HL-60/S4 treated with retinoic acid at 250 ng/mL for 4 days and 3 days (cell line): ENCODE results near the gene HDGFL2.

ENCODE experiments used
- in situ Hi-C: fragments of 300-500 bp; cut with MboI; formaldehyde crosslinking; loops from 2 replicates; pipeline ENCODE4 v1.7.0; 2022; ENCODE audit warnings: low sequenced_read_pairs

Gene HDGFL2

DNA sequence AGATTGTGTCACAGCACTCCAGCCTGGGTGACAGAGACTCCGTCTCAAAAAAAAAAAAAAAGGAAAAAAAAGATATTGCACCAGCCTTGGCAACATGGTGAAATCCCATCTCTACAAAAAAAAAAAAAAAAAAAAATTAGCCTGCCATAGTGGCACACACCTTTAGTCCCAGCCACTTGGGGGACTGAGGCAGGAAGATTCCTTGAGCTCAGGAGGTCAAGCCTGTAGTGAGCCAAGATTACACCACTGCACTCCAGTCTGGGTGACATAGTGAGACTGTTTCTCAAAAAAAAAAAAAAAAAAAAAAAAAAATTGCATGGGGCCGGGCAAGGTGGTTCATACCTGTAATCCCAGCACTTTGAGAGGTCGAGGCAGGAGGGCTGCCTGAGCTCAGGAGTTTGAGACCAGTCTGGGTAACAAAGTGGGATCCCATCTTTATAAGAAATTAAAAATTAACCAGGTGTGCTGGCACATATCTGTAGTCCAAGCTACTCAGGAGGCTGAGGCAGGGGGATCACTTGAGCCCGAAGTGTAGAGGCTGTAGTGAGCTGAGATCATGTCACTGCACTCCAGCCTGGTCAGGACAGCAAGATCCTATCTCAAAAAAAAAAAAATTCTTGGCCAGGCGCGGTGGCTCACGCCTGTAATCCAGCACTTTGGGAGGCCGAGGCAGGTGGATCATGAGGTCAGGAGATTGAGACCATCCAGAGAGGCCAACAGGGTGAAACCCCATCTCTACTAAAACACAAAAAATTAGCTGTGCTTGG lies 7.1 kb upstream of the HDGFL2 start:
- in situ Hi-C loops = no loop called here

DNA sequence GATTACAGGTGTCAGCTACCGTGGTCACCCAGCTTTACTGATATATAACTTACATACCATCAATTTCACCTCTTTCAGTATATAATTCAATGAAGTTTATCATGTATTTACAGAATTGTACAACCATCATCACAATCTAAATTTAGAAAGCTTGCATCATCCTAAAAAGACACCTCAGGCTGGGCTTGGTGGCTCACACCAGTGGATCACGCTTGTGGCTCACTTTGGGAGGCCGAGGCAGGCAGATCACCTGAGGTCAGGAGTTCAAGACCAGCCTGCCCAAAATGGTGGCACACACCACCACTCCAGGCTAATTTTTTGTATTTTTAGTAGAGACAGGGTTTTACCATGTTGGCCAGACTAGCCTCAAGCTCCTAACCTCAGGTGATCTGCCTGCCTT lies 4.3 kb upstream of the HDGFL2 start:
- in situ Hi-C loops = no loop called here

DNA sequence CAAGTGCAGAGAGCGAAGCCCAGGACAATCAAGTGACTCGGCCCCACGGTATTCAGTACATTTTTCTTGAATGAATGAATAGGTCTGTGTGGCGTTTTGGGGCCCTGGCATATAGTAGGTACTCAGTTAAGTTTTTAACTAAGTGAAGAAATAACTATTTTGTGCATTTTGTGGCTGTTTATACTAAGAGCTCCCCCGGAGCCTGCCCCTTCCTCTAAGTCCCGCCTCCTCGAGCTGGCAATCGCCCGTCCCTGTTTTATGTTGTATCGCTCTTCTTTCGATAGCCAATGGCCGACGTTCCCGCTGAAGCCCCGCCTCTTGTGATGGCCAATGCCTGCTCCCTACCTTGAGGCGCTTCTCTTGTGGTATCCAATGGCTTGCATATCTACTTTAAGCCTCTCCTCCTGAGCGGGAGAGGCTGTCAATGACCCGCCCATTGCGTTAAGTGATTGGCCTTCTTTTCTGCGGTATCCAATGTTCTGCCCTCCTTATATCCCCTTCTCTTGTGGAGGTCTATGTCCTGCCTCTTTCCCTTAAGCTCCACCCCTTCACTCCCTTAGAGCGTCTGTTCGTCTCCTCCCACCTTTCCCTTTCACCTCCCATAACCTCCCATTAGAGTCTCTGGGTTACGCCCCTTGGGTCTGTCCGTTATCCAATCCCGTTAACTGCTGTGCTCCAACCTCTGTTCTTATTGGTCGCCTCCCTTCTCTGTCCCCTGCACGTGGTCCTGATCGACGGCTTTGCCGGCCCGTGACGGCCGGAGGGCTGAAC lies 509 bp upstream of the HDGFL2 start:
- in situ Hi-C loops = no loop called here

DNA sequence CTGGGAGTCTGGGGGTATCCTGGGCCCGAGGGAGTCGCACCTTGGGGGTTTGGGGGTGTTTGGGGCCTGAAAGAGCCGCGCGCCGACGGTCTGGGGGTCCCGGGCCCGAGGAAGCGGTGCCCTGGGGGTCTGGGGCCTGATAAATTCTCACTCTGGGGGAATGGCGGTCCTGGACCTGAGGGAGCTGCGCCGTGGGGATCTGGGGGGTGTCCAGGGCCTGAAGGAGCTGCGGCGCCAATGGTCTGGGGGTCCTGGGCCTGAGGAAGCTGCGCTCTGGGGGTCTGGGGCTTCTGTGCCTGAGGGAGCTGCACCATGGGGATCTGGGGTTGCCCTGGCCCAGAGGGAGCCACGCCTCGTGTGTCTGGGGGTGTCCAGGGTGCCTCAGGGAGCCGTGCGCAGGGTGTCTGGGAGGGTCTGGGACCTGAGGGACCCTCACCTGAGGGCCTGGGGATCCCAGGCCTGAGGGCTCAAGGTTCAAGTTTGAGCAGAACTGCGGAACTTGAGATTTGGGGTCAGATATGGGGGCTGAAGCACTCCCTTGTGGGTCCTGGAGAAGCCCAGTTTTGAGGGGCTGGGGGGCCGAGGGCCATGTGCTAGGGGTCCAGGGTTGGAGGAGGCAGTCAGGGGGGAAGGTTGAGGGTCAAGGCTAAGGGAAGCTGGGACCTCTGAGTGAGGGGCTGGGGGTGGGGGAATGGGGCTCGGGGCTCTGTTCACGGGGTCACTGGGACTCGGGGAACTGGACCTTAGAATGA lies 1.1 kb downstream of the HDGFL2 start:
- in situ Hi-C loops = no loop called here

DNA sequence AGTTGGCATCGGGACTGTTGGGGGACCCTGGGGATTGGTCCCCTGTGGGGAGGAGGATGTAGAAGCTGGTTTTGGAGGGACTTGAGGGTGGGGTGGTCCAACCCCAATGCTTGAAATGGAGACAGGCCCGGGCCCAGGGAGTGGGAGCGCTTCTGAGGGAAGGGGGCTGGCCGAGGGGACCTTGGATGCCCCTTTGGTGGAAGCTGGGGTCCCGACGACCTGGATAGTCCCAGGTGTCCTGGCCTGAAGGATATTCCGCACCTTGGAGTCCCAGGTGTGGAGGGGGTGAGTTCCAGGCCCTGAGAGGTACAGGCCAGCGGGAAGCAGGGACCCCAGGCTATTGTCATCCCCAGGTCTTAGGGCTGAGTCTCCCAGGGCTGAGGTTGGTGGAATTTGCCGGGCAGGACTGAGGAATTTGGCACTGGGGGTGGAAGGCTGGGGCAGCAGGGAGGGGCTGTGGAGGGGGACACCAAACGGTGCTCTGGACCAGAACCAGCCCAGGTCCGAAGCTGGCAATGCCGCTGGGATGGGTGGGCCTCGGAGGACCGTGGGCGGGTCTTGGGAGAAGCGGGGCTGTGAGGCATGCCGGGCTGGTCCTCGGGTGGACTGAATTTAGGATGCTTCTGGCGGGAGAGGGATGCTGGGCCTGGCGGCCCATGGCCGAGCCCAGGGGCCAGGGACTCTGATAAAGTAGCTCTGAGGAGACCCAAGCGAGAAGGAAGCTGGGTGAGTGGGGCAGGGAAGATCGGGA lies 1.8 kb downstream of the HDGFL2 start:
- in situ Hi-C loops = no loop called here

DNA sequence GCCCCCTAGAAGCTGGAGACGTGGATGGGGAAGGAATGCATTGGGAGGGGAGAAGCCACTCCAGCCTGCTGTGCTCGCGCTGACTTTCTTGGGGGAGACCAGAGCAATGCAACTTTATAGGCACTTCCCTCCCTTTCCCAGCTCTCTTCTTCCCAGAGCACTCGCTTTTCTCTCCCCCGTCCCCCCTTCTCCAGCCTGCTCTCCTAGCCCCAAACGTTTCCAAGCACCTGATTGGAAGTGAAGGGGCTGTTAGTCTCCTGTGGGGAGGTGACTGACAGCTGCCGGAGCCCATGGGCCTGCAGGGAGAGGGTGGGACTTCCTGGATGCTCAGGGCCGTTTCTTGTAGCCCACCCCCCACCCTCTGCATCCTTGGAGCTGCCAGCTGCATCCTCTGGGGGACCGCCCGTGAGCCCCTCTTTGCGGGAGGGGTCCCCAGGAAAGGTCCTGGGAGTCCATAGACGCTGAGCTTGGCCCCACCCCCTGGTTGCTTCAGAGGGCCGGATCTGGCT lies 2.5 kb downstream of the HDGFL2 start:
- in situ Hi-C loops = no loop called here

DNA sequence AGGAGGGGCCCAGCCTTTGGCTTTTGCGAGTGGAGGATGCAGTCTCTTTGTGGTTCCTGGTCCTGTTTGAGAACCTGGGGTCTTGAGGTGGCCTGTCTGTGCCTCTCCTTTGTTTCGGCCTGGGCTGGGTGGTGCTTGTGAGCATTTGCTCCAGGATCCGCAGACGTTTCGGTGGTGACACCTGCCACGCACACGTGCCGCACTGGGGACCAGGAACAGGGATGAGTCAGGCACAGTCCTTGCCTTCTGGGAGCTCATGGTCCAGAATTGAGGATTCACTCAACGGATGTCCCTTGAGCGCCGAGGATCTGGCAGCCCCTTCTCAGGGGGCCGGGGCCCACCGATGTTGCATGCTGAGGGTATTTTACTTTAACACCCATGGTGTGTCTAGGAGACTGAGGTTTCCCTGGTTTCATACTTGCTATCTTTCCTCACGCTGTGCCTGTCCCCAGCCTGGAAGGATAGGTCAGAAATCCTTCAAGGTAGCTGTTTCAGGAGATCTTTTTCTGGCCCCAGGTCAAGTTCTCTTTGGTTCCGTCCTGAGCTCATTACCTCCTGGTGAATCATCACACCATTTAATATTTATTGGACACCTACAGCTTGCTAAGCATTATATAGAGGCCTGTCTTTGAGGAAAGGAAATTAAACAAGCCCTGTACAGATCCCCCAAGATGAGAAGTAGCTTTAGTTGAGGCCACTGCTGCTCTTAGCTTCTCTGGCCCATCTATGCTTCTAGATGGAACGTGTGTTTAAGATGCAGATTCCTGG lies 5.1 kb downstream of the HDGFL2 start:
- in situ Hi-C loops = no loop called here

DNA sequence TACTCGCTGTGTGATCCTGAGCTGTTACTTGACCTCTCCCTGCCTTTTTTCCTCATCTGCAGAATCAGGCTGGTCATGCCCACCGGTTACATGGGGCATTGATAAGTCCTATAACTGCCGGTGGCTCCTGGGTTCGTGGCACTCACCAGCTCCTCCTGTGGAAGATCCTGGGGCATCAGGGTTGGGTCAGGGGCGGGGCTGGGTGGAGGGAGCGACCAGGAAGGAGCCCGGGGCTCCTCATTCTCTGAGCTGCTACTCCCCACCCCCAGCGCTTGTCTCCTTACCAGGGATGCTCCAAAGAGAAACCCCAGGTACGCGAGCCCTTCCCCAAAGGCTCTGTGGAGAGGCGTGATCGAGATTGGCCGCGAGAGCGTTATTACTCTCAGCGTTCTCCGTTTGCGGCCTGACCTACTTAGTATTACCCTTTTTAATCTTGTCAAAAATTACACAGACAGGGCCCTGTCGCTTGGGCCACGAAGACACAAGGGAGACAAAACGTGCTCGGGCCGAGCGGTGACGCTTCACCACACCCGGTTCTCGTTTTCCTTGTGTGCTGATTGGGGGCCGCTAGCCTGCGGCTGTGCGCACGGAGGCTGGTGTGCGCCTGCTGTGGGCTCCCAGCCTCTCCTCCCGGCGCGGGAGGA lies 10.7 kb downstream of the HDGFL2 start:
- in situ Hi-C loops = no loop called here

DNA sequence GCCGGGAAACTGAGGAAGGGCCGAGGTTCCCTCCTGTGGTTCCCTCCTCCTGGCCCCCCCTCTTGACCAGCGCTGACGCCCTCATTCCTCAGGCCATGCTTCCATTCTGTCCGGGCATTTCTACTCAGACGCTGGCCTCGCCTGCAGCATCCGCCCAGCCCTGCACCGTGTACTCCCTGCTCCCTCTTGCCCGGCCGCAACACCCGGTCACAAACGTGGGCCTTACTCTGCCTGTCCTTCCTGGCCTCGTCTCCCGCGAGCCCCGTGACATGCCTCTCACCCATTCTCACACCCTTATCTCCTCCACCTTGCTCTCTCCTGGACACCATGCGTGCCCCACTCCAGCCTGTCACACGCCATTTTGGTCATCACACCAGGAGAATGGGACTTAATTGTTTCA lies 11.3 kb downstream of the HDGFL2 start:
- in situ Hi-C loops = no loop called here

DNA sequence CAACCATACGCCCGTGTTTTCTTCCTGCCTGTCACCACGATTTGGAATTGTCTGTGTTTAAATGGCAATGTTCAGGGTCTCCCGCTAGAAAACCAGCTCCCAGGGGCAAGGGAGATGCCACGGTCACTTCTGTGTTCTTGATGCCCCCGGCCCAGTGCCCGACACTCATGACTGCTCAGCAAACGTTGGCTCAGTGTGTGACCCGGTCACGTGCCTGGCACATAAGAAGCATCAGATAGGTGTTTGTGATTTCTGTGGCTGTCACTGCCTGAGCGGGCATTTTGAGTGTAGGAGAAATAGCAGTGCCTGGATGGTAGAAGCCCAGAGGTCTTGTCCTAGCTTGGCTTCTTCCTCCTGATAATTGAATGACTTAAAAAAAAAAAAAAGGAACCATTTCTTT lies 15.5 kb downstream of the HDGFL2 start:
- in situ Hi-C loops = no loop called here

DNA sequence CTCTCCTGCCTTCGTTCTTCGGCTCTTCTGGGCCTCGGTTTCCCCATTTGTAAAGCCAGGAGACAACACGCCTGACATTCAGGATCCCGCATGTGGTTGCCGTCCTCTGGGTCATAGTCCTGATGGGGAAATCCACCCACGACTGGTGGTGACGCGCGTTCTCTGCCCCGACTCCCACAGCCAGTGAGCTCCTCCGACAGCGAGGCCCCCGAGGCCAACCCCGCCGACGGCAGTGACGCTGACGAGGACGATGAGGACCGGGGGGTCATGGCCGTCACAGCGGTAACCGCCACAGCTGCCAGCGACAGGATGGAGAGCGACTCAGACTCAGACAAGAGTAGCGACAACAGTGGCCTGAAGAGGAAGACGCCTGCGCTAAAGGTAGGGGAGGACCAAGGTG lies 16.4 kb downstream of the HDGFL2 start:
- in situ Hi-C loops = no loop called here

DNA sequence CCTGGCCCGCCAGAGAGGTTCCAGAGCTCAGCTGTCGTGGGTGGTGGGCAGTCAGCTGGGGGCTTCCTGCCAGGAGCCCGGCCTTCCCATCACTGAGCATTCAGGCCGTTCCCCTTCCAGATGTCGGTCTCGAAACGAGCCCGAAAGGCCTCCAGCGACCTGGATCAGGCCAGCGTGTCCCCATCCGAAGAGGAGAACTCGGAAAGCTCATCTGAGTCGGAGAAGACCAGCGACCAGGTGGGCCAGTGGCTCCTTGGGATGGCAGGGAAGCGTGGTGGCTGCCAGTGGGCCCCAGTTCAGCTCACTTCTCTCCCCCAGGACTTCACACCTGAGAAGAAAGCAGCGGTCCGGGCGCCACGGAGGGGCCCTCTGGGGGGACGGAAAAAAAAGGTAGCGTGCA lies 19.3 kb downstream of the HDGFL2 start:
- in situ Hi-C loops = no loop called here

DNA sequence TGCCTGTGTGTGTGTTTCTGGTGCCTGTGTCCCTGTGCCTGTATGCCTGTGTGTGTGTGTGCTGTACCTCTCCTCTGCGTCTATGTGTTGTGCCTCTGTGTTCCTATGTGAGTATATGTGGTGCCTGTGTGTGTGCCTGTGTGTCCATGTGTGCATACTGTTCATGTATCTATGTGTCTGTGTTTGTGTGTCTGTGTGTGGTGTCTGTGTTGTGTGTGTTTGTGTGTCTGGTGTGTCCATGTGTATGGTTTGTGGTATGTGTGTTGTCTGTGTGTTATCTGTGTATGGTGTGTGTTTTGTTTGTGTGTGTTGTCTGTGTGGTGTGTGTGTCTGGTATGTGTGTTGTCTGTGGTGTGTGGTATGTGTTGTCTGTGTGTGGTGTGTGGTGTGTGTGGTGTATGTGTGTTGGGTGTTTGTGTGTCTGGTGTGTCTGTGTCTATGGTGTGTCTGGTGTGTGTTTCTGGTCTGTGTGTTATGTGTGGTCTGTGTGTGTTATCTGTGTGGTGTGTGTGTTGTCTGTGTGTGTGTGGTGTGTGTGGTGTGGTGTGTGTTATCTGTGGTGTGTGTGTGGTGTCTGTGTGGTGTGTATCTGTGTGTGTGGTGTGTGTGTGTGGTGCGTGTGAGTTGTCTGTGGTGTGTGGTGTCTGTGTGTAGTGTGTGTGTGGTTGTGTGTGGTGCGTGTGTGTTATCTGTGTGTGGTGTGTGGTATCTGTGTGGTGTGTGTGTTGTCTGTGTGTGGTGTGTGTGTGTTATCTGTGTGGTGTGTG lies 20.4 kb downstream of the HDGFL2 start:
- in situ Hi-C loops = no loop called here

DNA sequence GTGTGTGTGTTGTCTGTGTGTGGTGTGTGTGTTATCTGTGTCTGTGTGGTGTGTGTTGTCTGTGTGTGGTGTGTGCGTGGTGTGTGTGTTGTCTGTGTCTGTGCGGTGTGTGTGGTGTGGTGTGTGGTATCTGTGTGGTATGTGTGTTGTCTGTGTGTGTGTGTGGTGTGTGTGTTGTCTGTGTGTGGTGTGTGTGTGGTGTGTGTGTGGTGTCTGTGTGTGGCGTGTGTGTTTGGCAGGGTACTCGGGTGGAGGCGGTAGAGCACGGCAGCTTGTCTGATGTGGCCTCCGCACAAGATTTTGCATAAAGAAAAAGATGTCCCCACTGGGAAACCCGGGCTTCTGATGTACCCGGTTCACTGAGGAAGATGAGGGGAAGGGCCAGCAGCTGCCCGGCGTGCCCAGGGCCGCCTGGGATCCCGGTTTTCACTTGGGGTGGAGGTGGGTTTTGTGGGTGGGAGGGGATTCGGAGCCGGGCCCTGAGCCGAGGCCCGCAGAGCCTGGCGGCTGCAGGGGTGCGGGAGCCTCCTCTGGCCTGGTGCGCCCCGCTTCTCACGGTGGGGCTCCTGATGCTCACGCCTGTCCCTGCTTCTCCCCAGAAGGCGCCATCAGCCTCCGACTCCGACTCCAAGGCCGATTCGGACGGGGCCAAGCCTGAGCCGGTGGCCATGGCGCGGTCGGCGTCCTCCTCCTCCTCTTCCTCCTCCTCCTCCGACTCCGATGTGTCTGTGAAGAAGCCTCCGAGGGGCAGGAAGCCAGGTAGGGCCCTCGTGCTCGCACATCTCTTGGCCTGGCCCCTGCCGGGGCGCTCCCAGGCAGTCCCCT lies 21.2 kb downstream of the HDGFL2 start:
- in situ Hi-C loops = no loop called here

DNA sequence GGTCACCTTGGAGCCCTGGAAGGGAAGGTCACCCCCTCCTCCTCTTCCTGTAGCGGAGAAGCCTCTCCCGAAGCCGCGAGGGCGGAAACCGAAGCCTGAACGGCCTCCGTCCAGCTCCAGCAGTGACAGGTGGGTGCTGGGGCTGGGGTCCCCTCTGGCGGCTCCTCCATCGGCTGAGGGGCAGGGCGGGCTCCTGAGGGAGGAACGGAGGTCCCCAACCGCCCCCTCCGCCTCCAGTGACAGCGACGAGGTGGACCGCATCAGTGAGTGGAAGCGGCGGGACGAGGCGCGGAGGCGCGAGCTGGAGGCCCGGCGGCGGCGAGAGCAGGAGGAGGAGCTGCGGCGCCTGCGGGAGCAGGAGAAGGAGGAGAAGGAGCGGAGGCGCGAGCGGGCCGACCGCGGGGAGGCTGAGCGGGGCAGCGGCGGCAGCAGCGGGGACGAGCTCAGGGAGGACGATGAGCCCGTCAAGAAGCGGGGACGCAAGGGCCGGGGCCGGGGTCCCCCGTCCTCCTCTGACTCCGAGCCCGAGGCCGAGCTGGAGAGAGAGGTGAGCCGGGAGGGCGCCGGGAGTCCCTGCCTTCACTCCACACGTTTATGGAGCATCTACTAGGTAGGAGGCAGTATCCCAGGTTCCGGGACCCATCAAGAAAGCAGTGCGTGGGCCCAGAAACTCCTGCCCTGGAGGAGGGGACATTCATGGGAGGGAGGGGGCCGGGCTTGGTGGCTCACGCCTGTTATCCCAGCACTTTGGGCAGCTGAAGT lies 22.0 kb downstream of the HDGFL2 start:
- in situ Hi-C loops = no loop called here

DNA sequence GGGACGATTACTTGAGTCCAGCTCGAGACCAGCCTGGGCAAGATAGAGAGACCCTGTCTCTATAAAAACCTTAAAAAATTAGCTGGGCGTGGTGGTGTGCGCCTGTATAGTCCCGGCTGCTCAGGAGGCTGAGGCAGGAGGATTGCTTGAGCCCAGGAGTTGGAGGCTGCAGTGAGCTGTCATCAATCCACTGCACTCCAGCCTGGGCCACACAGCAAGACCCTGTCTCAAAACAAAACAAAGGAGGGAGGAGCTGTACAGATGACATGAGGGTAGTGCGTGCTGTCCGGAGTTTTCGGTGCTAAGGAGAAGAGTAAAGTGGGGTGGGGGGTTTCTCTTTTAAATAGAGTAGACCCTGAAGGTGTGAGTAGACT lies 22.6 kb downstream of the HDGFL2 start:
- in situ Hi-C loops = no loop called here

DNA sequence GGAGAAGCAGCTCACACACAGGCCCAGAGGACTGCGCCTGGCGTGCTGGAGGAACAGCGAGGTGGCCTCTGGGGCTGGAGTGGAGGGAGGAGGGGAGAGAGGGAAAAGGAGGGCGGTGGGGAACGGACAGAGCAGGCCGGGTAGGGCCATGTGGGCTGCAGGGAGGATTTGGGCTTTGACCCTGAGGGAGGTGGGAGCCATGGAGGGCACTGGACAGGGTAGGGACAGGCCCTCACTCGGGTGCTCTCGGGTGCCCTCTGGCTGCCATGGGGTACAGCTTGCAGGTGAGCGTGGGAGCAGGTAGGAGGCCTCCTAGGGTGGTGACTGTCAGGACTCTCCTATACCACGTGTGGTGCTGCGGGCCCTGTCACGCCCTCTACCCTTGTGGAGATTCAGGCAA lies 23.4 kb downstream of the HDGFL2 start:
- in situ Hi-C loops = no loop called here
